Pons (tissue), 1 donor: ENCODE data around the gene POM121C.
"Not testable (repeated sequence)": the region's sequence is repeated elsewhere in the genome, so short reads cannot be mapped to it uniquely, and the experiment has no call there.

Experiments
- DNase-seq: peaks from one replicate; pipeline ENCODE4 v3.0.0-alpha.2; 2016; ENCODE audit warnings: low spot score

Gene POM121C

GRCh38 chr7:75485979-75486643 is at the start of gene POM121C:
Gene POM121C (minus strand): TSS chr7:75486299. CDS start chr7:75441496, 44,803 bp downstream.
- DNase-seq: peak; percentile 66

DNA sequence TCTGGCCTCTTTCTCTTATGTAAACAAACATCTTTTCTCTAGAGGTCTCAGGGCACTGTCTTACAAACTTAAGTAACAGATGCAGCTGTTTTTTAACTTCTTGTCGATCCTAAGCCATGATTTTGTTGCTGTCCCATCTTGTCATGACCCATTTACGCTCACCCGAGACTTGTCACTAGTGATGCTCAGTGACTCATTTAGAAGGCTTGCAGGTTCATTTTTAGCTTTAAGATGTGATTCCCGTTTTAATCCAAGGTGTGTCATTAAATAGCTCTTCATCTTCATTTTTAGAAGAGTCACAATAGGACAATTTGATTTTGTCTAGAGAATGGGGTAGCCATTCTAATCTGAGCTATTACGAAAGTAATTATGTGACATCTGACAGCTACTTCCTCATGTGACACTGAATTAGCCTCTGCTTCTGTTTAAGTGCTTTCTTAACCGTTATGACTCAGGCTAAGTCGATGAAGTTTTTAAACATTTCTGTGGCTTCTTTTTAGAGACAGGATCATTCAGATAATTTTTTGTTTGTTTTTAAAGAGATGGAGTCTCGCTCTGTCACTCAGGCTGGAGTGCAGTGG is 48.7 kb upstream of the POM121C start:
- peak; percentile 14 for DNase-seq

DNA sequence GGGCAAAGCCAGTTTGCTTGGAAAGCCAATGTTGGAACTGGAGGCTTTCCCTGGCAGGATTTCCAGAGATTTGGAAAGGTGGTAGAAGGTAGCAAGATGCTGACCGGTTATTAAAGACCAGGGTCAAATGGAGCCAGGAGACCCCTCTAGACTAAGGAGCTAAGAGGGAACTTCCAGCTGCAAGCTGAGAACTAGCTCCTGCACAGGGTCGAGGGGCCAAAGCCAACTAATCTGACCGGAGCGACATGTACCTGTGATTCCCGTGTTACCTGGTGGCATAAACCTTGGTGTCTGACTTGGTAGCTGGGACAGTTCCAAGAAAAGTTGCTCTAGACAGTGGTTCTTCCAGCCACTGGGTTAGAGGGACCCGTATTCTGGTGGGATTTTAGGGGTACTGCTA is 47.8 kb upstream of the POM121C start:
- DNase-seq: no peak

GRCh38 chr7:75532639-75533038 is 46.5 kb upstream of the POM121C start:
- DNase-seq: no peak

- DNase-seq: no peak
Measured at GRCh38 chr7:75531359-75531821, 45.3 kb upstream of the POM121C start.

DNA sequence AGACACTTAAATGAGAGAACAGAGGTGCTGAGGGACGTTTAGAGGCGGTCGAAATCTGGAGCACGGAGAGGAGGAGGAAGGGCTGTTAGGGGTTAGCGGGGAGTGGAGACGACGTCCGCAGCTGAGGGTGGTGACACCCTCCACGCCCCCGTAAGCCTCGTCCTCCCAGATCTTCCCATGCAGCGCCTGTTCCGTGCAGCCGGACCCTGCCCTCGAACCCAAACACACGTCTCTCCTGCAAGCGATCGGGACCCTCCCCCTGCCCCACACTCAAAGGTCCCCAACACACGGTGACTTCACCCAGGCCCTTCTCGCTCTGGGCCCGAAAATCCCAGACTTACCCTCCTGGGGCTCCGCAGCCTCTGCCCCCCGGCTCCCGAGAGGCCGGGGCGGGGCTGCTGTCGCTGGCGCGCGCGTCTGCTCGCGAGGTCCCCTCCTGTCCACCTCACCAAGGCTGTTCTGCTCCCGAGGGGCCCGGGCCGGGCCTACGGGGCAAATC is 41.2 kb upstream of the POM121C start:
- DNase-seq: not testable (repeated sequence)

DNA sequence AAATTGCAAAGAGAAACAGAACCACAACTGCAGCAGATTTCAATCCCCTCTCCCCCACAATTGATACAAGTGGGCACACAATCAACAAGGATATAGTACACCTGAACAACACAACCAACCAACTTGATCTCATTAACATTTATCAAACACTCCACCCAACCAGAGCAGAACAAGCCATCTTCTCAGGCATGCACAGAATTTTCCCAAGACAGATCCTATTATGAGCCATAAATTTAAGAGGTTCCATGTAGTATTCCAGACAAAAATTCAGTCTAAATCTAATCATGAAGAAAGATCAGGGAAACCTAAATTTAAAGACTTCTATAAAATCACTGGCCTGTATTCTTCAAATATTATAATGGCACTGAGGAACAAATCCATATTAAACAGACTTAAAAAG is 35.6 kb upstream of the POM121C start:
- DNase-seq: not testable (repeated sequence)

- DNase-seq: not testable (repeated sequence)
Measured at GRCh38 chr7:75518842-75519241, 32.7 kb upstream of the POM121C start.

DNA sequence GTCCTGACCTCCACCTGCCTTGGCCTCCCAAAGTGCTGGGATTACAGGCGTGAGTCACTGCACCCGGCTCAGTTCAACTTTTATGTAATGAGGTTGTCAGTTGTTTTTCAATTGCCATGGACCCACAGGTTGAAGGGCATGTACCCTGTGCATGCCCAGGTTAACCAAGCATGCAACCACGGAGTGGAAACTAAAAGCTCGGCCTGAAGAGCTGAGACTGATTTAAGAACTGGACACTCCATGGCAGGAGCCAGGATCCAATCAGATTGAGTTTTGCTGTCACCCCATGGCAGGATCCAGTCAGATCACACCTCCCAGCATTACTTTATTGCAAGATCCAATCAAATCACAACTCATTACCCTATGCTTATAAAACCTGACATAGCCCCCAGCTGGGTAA is 22.9 kb upstream of the POM121C start:
- DNase-seq: not testable (repeated sequence)

DNA sequence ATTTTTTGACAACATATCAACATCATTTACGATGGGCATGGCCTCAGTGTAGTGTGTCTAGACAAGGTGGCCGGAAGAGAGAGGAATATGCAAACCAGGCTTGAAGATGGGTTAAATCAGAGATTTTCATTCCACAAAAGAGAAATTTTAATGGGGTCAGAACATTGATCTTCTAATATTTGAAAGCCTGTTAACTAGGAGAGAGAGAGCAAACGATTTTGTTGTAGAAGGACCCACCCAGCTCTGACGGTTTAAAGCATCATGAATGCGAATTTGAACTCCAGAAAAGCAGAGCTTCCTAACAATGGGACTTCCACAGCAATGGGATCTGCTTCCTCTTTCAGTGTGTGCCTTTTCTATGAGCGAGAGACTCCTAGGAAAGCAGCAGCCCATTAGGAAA is 5.9 kb upstream of the POM121C start, which contains the start of gene SPDYE5:
Gene SPDYE5, plus strand, starts transcription at position 301 of the 400 bp plus-strand sequence. CDS start 1,728 bp downstream, outside the sequence.
- DNase-seq: not testable (repeated sequence)

- DNase-seq: not testable (repeated sequence)
Measured at GRCh38 chr7:75485355-75485978, 632 bp downstream of the POM121C start.

- DNase-seq: not testable (repeated sequence)
Measured at GRCh38 chr7:75480313-75480712, 5.8 kb downstream of the POM121C start.

GRCh38 chr7:75477457-75477856 is 8.6 kb downstream of the POM121C start:
- DNase-seq: not testable (repeated sequence)

DNA sequence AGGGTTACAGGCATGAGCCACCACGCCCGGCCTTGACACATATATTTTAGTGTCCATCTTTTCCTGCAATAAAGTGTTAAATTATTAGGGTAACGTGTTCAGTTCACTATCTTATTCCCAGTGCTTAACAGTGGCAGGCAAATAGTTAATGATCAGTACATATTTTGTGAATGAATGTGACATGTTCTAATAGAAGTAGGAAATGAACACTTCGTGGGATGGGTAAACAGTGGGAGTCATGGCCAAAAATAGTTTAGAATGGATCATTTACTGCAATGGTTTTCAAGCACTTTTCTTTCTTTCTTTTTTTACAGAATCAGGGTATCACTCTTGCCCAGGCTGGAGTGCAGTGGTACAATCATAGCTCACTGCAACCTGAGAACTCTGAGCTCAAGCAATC is 15.9 kb downstream of the POM121C start:
- DNase-seq: not testable (repeated sequence)

DNA sequence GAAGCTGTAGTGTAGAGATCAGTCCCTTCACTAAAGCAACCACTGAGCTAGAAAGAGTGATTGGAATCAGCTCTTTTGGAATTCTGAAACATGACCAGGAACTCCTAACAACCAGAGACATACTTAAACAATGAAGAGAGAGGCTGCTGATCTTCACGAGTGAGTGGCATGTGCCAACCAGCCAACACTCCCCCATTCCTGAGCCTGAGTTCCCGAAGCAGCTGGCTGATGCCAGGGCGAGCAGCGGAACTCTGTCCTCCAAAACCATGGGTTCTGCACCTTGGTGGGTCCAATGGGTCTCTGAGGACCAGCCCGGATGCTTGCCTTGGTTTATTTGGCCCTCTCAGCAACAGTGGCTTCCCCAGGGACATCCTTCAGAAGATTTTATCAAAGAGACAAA is 25.6 kb downstream of the POM121C start:
- DNase-seq: not testable (repeated sequence)

GRCh38 chr7:75458034-75458433 is 28.1 kb downstream of the POM121C start:
- DNase-seq: not testable (repeated sequence)

- not testable (repeated sequence) for DNase-seq
Measured at GRCh38 chr7:75456403-75456802, 29.7 kb downstream of the POM121C start.

GRCh38 chr7:75452494-75452955 is 33.6 kb downstream of the POM121C start:
- DNase-seq: not testable (repeated sequence)

DNA sequence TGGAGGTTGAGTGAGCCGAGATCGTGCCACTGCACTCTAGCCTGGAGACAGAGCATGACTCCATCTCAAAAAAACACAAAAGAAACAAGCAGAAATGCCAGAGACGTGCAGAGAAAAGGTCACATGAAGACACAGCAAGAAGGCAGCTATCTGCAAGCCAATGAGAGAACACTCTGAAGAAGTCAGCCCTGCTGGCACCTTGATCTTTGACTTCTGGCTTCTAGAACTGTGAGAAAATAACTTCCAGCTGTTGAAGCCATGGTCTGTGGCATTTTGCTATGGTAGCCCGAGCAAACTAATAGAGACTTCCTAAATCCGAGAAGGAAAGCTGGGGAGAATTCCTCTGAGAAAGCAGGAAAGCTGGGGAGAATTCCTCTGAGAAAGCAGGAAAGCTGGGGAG is 36.2 kb downstream of the POM121C start:
- not testable (repeated sequence) for DNase-seq

DNA sequence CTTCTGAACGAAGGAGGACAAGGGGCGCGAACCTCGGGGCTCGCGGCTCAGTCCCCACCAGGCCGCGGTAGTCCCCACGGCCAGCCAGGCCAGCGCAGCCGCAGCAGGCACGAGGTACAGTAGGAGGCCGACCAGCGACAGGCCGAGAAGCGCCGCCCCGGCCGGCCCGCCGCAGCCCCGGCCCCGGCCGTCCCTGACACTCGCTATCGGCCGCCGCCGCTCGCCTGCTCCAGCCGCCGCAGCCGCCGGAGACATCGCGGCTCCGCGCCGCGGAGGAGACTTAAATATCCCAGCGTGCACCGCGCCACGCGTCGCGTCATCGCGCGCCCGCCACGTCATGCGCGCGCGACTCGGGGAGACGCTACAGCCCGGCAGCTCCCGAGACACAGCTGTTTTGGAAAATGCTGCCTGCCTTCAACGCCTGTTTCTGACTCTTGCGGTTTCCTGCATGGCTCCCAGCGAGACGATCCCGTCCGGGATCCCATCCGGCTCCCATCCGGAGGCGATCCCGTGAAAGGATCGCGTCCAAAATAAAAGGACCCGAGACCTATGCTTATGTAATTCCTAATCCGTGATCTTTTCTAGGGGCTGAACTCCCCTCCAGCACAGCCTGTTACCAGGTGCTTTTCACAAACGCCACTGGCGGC is 43.5 kb downstream of the POM121C start:
- DNase-seq: not testable (repeated sequence)

DNA sequence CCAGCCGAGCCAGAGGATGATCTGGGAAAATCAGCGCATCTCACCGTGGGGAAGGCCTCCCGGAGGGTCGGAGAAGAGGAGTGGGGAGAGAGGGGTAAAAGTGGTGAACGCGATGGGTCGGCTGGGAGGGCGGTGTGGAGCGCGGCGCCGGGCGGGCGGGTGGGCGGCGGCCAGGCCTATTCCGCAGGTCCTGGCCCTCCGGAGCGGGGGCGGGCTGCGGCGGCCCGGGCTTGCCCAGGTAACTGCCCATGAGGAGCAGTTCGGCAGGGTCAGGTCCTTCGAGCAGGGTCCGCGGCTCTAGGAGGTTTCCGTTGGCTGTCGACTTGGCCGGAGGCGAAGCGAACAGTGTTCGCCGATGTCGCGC is 44.0 kb downstream of the POM121C start:
- DNase-seq: not testable (repeated sequence)

GRCh38 chr7:75439000-75439399 is 47.1 kb downstream of the POM121C start:
- DNase-seq: not testable (repeated sequence)
